Amniotic stem cell (primary cell): ENCODE results near the gene HIBCH.
"Not testable (repeated sequence)": the region's sequence is repeated elsewhere in the genome, so short reads cannot be mapped to it uniquely, and the experiment has no call there.

ENCODE experiments used
- DNase-seq: peaks from one replicate; lab custom pipeline; 2025; lab: John Stamatoyannopoulos, UW

Gene HIBCH

DNA sequence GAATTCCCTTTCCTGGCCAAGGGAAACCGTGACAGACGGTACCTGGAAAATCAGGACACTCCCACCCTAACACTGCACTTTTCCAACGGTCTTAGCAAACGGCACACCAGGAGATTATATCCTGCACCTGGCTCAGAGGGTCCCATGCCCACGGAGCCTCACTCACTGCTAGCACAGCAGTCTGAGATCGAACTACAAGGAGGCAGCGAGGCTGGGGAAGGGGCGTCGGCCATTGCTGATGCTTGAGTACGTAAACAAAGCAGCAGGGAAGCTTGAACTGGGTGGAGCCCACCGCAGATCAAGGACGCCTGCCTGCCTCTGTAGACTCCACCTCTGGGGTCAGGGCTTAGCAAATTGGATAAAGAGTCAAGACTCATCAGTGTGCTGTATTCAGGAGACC lies 95.6 kb downstream of the HIBCH start:
- DNase-seq: not testable (repeated sequence)

DNA sequence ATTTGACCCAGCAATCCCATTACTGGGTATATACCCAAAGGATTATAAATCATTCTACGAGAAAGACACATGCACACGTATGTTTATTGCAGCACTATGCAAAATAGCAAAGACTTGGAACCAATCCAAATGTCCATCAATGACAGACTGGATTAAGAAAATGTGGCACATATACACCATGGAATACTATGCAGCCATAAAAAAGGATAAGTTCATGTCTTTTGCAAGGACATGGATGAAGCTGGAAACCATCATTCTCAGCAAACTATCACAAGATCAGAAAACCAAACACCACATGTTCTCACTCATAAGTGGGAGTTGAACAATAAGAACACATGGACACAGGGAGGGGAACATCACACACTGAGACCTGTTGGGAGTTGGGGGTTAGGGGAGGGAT lies 96.9 kb downstream of the HIBCH start:
- DNase-seq: not testable (repeated sequence)

DNA sequence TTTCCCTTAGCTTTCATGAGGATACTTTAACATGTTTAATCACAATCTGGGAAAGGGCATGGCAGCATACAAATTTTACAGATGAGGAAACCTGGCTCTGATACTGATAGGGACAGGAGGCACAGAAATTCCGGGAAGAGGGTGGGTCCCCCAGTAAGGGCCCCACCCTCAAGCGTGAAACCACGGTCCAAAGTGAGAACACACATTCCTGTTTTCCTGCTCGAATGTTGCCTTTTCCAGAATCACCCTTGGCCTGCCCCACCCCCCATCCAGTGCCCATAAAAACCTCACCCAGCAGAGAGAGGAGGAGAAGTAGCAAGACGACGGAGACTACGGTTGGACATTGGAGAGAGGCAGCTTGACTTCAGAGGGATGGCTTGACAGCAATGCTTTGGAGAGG lies 98.2 kb downstream of the HIBCH start:
- DNase-seq: no peak

DNA sequence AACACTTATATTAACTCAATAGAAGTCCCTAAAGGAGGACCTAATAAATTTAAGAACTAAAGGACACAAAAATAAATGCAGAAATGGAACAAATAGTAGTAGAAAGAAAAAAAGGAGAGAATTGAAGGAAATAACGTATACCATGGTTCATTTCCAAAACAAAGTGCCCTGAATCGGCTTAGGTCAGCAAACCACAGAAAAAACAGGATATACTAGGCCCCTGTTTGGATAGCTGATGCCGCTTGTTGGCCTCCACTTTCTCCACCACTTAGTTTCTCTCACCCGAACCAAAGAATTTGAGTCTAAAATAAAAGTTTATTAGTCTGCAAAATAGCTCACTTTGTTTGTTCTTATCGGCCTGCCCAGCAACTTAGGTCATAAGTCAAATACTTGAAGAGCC lies 100.4 kb downstream of the HIBCH start:
- no peak for DNase-seq

DNA sequence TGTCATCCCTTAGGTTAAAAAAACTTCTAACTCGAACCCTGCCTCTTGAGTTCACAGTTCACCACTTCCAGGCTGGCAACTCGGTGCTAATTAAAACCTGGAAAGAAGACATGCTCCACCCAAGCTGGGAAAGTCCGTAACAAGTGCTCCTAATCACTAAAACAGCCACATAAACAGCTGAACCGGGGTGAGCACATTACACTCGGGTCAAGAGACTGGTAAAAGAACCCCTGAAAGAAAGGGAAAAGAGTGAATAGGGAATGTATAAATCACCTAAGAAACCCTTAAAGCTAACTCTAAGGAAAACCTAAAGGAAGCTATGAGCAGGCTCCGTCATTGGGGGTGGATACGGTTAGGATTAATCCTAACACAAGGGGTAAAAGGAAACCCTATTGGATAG lies 102.0 kb downstream of the HIBCH start:
- no peak for DNase-seq

DNA sequence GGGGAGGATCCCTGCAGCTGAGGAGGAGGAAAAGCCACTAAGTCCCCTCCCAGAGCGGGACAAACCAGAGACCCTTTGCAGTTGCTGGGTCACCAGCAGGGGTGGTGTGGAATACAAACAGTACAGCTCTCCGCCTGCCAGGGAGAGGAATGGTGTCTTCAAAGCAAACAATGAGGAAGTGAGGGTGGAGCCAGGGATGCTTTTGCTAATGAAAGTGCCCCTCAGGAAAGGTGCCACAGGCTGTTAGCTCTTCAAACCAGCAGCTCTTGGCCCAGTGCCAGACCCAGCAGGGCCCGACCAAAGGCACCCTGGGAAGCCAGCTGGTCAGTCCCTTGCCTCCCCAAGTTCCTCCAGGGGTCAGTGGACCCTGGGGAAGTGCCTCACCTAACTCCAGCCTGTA lies 102.8 kb downstream of the HIBCH start:
- no peak for DNase-seq

DNA sequence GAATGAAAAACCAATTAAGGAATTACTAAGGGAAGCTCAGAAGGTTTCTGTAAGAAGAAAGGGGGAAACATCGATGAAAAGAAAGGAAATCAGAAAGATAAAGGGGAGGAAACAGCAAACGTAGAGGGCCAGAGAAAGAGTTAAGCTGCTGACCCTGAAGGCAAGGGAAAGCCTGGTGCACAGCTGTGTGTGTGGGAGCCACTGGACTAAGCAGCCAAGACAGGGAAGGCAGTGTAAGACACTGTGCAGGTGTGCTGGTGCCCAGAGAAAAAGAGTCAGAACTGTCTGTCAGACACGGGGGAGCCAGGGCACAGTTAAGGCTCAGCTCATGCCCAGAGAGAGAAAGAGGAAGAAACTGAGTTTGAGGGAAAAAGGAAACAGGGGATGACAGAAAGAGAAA lies 104.0 kb downstream of the HIBCH start:
- no peak for DNase-seq

DNA sequence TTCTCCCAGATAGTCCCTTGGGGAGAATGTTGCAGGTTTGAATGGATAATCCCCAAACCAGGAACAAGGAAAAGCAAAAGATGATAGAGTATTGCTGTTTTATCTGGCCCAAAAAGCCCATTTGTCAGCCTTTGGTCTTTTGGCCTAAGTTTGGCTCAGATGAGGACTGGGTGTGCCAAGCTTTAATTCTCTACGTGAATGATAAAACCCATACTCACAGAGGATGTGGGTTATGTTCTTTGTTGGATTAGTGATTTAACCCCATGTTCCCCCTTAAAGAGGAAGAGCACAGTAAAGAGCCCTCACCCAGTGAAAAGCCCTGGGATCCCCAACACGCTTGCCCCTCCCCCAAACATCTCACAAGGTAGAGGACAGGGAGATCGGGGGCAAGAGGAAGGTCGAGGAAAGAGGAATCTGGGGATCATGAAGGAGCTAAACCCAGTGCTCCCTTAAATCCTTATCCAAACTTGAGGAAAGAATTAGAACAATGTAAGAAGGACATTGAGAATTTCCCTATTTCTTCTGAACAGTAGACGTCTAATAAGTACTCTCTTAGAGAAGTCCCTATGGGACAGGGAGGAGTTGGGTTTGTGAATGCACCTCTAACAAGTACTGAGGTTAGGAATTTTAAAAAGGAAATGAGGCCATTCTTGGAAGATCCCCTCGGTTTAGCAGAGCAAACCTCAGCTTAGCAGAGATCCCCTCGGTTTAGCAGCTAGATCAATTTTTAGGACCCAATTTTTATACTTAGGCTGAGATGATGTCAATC lies 105.0 kb downstream of the HIBCH start:
- DNase-seq: no peak

DNA sequence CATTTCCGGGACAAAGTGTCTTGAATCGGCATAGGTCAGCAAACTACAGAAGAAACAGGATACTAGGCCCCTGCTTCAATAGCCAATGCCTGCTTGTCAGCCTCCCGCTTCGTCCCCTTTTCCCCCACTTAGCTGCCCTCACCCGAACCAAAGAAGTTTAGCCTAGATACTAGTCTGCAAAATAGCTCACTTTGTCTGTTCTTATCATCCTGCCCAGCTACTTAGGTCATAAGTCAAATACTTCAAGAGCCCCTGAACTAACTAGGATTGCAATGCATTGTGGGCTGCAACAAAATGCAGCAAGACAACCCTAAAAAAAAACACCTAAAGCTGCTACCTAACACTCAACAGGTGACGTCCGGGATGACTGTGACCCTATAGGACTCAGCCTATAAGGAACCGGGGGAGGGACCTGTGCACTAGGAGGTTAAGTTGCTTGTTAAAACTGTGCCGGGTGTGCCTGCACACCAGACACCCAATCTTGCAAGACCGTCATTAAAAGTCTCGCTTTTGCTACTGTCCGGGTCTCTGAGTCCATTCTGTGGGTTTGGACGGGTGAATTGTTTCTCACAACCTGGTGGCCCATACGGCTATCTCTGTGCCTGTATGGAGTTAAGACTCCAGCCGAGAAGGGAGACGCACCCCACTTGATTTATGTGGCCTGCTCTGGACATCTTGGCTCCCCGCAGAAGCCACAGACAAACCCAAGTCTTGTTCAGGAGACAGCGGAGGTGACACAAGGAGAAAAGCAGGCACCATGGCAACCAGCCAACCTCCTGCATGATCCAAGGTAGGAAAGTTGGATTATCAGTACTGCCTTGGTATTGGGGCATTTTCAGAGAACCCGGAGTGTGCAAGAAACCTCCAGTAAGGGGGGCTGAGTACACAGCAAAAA lies 105.9 kb downstream of the HIBCH start:
- DNase-seq: no peak

DNA sequence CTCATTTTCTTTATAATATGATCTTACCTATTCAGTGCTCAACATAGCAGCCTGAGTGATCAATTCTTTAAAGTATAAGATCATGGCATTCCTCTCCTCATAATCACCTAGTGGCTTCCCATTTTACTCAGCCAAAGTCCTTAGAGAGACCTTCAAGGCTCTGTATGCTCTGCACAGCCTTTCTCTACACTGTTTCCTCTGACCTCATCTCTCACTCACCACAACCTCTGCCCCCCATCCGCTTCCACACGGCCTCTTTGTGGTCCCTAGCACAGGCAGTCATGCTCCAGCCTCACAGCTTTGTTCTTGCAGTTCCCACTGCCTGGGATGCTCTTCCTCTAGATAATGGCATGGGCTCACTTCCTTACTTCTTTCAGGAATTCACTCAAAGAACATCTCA lies 109.2 kb downstream of the HIBCH start:
- DNase-seq: no peak

DNA sequence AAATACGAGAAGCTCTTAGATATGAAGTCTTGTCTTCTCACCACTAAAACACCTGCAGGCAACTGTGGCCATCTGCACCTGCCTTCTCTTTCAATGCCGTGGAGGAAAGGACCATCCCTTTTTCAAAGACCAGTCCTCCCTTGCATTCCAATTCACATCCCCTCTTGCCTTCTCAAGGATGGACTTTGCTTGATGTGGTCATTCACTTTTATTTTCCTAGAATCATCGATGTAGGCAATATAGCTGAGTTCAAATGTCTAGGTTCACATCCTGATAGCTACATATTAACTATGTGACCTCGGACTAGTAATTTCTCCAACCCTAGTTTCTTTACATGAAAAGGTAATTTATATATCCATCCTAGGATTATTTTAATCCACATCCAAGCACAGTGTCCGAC lies 110.1 kb downstream of the HIBCH start:
- DNase-seq: no peak

DNA sequence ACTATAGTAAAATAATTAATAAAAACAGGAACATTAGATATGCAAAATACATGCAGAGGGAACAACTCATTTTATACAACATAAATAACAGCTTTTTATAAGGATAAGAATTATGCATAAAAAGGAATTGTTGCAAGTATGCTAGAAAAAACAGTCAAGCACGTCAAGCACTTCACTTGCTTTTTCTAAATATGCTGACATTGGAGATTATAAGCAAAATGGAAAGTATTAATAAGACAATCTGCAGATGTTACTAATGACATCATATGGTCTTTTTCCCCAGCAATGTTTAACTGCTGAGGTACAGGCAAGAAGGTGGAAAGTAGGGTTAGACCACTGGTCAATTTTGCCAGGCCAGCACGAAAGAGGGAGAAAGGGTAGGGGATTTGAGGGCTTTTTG lies 111.7 kb downstream of the HIBCH start:
- DNase-seq: no peak

DNA sequence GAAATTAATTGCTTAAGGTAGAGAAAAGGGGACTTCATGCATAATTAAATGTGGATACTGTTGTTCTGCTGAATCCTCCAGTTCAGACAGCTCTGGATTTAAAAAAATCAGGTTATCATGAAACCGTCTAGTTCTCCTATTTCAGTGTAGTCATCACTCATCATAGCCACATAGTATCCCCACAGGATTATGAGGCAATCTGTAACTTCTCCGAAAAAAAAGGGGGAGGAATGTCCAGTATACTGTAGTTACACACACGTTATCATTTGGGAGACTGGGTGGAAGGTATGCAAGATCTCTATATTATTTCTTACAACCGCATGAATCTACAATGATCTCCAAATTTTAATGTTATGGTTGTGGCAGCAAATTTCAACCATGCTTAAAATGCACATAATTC lies 114.0 kb downstream of the HIBCH start:
- DNase-seq: no peak

DNA sequence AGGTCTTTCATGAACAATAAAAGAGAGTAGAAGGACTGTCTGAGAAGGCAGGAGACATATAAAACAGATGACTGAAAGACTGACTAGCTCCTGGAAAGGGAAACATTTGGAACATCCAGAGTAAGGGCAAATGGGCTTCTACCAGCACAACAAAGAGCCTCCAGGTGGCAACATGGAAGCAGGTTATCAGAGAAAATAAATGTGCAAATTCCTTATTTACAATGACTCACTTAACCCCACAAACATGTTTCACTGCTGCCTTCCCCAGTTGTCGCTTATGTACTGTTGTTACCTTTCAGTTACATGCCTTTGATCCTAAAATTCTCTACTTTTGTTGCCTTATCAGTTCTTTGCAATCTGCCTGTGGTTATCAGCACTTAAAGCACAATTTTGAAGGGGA lies 117.0 kb downstream of the HIBCH start:
- no peak for DNase-seq

DNA sequence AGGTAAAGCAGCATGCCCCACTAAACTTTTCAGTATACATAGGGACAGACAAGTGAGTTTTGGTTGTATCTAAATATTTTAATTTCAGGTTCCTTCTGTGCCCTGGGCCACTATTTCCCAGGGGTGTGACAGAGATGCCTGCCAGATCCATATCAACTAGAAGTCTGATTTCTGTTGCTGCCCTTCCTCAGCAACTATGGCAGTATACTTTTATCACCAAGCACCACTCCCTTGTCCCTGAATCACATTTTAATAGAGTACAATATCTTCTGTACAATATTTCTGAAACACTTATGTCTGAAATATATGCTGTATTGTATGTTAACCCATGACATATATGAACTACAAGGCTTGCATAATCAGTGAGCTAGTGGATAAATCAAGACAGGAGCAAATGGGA lies 117.6 kb downstream of the HIBCH start:
- DNase-seq: no peak

DNA sequence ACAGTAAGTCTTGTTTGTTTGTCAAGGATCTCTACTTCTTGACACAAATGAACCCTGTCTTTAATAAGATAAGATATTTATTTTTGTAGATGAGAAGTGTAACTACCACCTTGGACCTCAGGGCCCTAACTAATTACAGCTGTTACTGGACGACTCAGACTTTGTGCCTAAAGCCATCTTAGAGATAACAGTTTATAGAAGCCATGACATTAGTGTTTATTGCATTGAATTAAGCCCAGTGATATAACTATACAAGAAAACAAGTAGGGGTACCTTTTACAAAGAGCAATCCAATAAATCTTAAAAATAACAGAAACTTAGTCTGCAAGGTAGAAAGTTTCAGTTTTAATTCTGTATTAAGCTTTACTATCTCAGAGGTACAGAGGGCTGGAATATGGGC lies 119.0 kb downstream of the HIBCH start:
- no peak for DNase-seq

DNA sequence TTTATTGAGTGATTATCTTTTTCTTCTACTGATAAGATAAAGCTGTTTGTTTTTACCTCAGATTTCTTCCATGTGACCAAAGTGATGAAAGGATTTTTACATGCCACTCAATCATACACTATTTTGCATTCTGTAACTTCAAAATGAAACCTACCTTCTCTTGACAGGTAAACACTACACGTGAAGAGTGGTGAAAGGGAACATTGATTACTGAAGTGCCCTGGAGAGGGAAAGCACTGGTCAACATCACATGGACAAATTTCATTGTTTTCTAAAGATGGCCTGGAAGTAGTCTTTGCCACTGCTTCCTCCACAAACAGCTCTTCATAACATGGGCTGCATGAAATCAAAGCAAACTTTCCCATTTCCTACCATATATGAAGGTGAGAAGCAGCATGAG lies 120.1 kb downstream of the HIBCH start:
- no peak for DNase-seq

DNA sequence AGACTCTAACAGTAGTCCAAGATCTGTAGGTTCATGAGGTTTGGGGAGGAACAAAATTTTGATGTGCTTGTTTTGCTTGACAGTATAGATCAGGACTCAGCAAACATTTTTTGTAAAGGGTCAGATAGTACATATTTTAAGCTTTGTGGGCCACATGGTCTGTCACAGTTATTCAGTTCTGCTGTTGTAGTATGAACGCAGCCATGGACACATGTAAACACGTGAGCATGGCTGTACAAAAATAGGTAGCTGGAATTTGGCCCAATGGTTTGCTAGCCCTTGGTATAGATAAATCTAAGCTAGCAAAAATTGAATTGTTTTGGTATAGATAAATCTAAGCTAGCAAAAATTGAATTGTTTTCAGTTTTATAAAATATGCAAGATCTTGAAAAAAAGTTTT lies 120.5 kb downstream of the HIBCH start:
- no peak for DNase-seq

DNA sequence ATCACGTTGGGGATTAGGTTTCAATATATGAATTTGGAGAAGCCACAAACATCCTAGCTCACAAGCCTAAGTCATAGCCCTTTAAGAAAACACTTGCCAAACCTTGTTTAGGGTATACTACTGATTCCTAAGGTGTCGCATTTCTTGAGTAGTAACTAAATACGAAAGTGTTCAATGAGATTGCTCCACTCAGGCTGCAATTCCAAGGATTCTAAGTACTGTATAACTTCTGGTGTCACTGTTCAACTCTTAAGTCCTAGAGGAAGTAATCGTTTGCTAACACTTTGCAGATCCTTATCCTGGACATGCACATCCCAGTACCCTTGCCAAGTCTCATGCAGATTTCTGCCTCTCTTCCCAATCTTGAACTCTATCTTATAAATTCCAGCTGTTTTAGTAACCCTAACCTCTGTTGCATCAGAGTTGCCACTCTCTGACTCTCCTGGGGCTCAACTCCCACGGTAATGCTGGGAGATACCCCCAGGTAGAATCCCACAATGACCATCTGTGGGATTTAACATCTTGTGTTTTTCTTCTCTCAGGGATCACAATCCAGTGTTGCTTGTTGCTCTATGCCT lies 122.4 kb downstream of the HIBCH start:
- no peak for DNase-seq

DNA sequence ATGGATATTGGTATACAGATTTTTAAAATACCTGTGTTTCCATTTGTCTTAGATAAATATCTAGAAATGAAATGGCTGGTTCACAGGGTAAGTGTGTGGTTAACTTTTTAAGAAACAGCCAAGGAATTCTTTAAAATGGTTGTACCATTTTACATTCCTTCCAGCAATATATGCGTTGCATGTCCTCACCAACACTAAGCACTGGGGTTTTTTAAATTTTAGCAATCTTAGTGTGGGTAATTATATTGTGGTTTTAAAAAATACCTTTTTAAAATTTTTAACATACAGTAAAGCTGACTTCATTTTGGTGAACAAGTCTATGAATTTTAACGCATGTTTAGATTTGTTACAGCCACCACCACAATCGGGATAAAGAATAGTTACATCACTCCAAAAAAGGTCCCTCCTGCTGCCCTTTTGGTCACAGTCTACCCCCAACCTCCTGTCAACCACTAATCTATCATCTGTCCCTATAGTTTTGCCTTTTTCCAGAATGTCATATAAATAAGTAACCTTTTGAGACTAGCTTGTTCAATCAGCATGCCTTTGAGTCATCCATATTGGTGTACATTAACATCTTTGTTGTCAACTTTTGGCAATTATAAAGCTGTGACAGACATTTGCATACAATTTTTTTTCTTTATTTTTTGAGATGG lies 129.0 kb downstream of the HIBCH start:
- DNase-seq: no peak

DNA sequence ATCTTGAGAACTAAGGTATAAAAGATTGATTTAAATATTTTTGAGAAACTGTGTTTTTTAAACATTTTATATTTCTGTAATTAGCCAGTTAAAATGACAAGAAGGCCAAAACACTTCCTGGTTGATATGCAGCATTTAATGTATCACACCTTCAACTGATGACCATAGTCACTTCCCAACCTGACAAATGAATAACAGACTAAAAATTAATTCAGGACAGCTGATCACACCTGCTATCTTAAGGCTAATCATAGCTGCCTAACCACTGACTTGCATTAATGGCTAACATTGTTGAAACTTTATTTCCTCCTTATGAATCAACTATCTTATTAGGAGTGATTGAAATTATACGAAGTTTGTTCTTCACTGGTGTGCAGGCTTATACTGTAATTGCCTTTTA lies 131.3 kb downstream of the HIBCH start:
- no peak for DNase-seq

DNA sequence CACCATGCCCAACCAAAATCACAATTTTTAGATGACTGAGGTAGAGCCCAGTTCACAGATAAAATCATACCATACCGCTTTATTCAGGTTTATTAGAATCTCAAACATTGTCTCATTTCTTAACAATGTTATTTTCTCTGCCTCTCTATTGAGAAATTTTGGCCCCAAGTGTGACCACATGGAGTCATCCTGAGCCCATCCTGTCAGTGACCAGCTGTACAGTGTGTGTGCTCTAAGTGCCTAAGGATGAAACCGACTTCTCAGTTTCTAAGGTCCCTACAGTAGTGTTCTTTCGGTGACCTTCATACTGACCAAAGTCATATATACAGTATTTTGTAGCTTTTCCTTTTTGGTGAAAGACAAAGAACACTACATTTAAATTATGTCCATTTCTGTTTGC lies 133.4 kb downstream of the HIBCH start:
- no peak for DNase-seq

DNA sequence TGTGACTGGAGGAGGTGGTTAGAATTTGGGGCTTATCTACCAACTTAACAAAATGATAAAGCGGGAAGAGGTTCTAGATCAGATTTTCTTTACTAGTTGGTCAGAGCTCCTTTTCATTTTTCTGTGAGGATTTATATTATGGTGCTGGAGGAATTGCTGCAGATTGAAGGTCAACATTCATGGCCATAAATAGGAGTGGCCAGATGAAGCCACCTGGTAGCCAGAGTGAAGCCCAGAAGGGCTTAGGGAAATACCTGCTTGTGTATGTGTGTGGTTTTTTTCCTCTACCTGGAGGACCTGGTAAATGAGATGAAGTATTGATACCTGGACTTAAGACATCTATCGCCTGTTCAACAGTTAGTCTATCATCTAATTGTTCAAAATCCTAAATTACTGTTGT lies 134.2 kb downstream of the HIBCH start:
- no peak for DNase-seq
